ENCODE measurements around the gene GGPS1.

- TF ChIP-seq EZH2 (IDR thresholded peaks at IDR 0.05; ENCODE audit: borderline replicate concordance) (no peak), CTCF (IDR thresholded peaks at IDR 0.05; ENCODE audit: poor library complexity) (no peak)
Observed at GRCh38 chr1:235302143-235302542, 26.2 kb upstream of the GGPS1 start.

All from hepatocyte (in vitro differentiated cells).